HepG2 (cell line): ENCODE measurements around the gene AMPD2. TPM values are rescaled to one million over a fixed set of nuclear protein-coding genes. Genes with fewer than 3 reads are reported as not detected.

Source experiments
- AGO2 ChIP-seq: fragments of 200-400 bp; formaldehyde crosslinking; optimal IDR thresholded peaks from 2 replicates; pipeline ENCODE3; 2017; ENCODE audit warnings: mild to moderate bottlenecking, low read depth, low read length, moderate library complexity
- CBX5 ChIP-seq: sonication (generic); formaldehyde crosslinking; IDR thresholded peaks from 2 replicates; pipeline ENCODE4 v1.4.0; 2020; ENCODE audit warnings: missing genetic modification reagents, borderline replicate concordance
- DNMT1 ChIP-seq: sonication (generic); formaldehyde crosslinking; IDR thresholded peaks from 2 replicates; pipeline ENCODE4 v1.5.1; 2020; ENCODE audit warnings: mild to moderate bottlenecking, missing genetic modification reagents
- GPN1 ChIP-seq: sonication (generic); formaldehyde crosslinking; IDR thresholded peaks from 2 replicates; pipeline ENCODE4 v1.5.1; 2020; ENCODE audit warnings: missing genetic modification reagents, borderline replicate concordance
- HHEX ChIP-seq: IDR thresholded peaks from 2 replicates; pipeline ENCODE4 v1.6.1; 2016; ENCODE audit warnings: control low read depth
- HNRNPLL ChIP-seq: fragments of 200-400 bp; formaldehyde crosslinking; IDR thresholded peaks from 2 replicates; pipeline ENCODE4 v1.6.1; 2017; ENCODE audit warnings: mild to moderate bottlenecking, low read depth, low read length; ENCODE audit not compliant: poor library complexity, severe bottlenecking
- MED1 ChIP-seq: sonication (generic); formaldehyde crosslinking; IDR thresholded peaks from 2 replicates; pipeline ENCODE4 v1.4.0; 2020; ENCODE audit warnings: missing genetic modification reagents
- POLR2G ChIP-seq: fragments of 200-400 bp; formaldehyde crosslinking; IDR thresholded peaks from 2 replicates; pipeline ENCODE4 v1.6.1; 2018; ENCODE audit warnings: mild to moderate bottlenecking, low read depth, low read length, moderate library complexity
- RARA ChIP-seq: IDR thresholded peaks from 2 replicates; pipeline ENCODE4 v1.6.1; 2016; ENCODE audit warnings: missing genetic modification reagents, missing compliant biosample characterization
- RFX3 ChIP-seq: IDR thresholded peaks from 2 replicates; pipeline ENCODE4 v1.6.1; 2016; ENCODE audit warnings: missing biosample characterization, missing genetic modification reagents
- SRY ChIP-seq: sonication (generic); formaldehyde crosslinking; IDR thresholded peaks from 2 replicates; pipeline ENCODE4 v1.8.0; 2022; ENCODE audit warnings: mild to moderate bottlenecking, missing genetic modification reagents
- ZNF335 ChIP-seq: sonication (generic); formaldehyde crosslinking; IDR thresholded peaks from 2 replicates; pipeline ENCODE4 v1.4.0; 2020; ENCODE audit warnings: missing genetic modification reagents
- ZNF556 ChIP-seq: sonication (generic); formaldehyde crosslinking; IDR thresholded peaks from 2 replicates; pipeline ENCODE4 v1.4.0; 2020; ENCODE audit warnings: mild to moderate bottlenecking, missing genetic modification reagents, borderline replicate concordance
- ZNF747 ChIP-seq: sonication (generic); formaldehyde crosslinking; IDR thresholded peaks from 2 replicates; pipeline ENCODE4 v1.8.1; 2023; ENCODE audit warnings: missing genetic modification reagents, mild to moderate bottlenecking, borderline replicate concordance
- ZNF776 ChIP-seq: sonication (generic); formaldehyde crosslinking; IDR thresholded peaks from 2 replicates; pipeline ENCODE4 v1.4.0; 2020; ENCODE audit warnings: mild to moderate bottlenecking, missing genetic modification reagents
- ZNF891 ChIP-seq: sonication (generic); formaldehyde crosslinking; IDR thresholded peaks from 2 replicates; pipeline ENCODE4 v1.5.0; 2020; ENCODE audit warnings: mild to moderate bottlenecking, missing genetic modification reagents
- ZSCAN12 ChIP-seq: sonication (generic); formaldehyde crosslinking; IDR thresholded peaks from 2 replicates; pipeline ENCODE4 v1.9.0; 2021; ENCODE audit warnings: mild to moderate bottlenecking, missing genetic modification reagents
- ZSCAN29 ChIP-seq: sonication (generic); formaldehyde crosslinking; conservative IDR thresholded peaks from 2 replicates; pipeline ENCODE4 v1.4.0; 2020; ENCODE audit warnings: mild to moderate bottlenecking, missing genetic modification reagents
- polyA plus RNA-seq, 8 experiments: library from polyadenylated mRNA; depleted of rRNA in 3 of 8; stranded (reverse) in 7 of 8; unstranded in 1 of 8; fragments of >200 nt; fragmentation: Illumina TruSeq in 4 of 8; extraction: Trizol in 4 of 8; gene quantifications; 2 replicates each; pipeline versions ENCODE4 v1.2.1 to v1.2.3, GENCODE V29; 2011 to 2016; ENCODE audit warnings: low read depth in 4 of 8, missing spikeins in 1 of 8, mixed read lengths in 1 of 8; ENCODE audit not compliant: insufficient read depth in 1 of 8
- total RNA-seq, 5 experiments: library from RNA; depleted of rRNA; stranded (reverse); fragments of >200 nt; fragmentation: Illumina TruSeq; extraction: Trizol; gene quantifications; 2 replicates each; pipeline ENCODE4 v1.2.3, GENCODE V29; 2016; ENCODE audit warnings: low read depth in 1 of 5
- TF ChIP-seq, protein P1 (sequence below): sonication (generic); formaldehyde crosslinking; IDR thresholded peaks from 2 replicates; pipeline ENCODE4 v1.5.1; 2020; ENCODE audit warnings: mild to moderate bottlenecking, missing genetic modification reagents, moderate library complexity
- TF ChIP-seq, protein P2 (sequence below): sonication (generic); formaldehyde crosslinking; IDR thresholded peaks from 2 replicates; pipeline ENCODE4 v1.5.0; 2020; ENCODE audit warnings: mild to moderate bottlenecking, missing genetic modification reagents, moderate library complexity
- TF ChIP-seq, protein P3 (sequence below): sonication (generic); formaldehyde crosslinking; IDR thresholded peaks from 2 replicates; pipeline ENCODE4 v1.5.0; 2020; ENCODE audit warnings: missing genetic modification reagents, mild to moderate bottlenecking, borderline replicate concordance
- TF ChIP-seq, protein P4 (sequence below): sonication (generic); formaldehyde crosslinking; IDR thresholded peaks from 2 replicates; pipeline ENCODE4 v1.4.0; 2020; ENCODE audit warnings: mild to moderate bottlenecking, low read depth, missing genetic modification reagents

AMPD2 gene
- total and polyA plus RNA-seq, 2 of the 13 experiments (the other 11 are each of a cell fraction or from before 2014, with no cell fraction given), result 62.3 to 82.0 TPM

DNA sequence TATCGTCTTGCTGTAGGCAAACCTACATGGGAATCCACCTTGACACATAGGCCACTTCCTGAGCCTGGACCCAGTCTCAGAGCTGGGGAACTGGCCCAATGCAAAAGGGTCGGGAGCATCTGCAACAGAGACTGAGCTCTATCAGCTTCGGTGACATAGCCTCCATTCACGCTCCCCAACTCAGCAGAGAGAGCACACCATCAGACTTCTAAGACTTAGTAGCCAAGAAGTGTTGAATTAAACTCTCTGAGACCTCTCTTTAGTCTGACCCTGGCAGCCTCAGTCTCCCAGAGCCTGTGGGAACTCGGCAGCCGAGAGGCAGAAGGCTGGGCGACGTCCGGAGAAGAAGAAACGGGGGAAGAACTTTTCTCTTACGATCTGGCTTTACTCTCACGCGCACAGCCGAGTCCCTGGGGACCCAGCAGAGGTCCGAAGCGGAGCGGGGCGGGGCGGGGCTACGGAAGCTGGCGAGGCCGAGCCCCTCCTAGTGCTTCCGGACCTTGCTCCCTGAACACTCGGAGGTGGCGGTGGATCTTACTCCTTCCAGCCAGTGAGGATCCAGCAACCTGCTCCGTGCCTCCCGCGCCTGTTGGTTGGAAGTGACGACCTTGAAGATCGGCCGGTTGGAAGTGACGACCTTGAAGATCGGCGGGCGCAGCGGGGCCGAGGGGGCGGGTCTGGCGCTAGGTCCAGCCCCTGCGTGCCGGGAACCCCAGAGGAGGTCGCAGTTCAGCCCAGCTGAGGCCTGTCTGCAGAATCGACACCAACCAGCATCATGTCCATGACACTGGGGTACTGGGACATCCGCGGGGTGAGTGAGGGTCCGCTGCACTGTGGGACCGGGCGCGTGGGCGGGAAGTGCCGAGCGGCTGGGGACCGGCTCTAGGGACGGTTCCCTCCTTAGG lies 36.2 kb downstream of the AMPD2 start, which contains the start of gene GSTM4 (continued):
- TF ChIP-seq, protein P1, sequence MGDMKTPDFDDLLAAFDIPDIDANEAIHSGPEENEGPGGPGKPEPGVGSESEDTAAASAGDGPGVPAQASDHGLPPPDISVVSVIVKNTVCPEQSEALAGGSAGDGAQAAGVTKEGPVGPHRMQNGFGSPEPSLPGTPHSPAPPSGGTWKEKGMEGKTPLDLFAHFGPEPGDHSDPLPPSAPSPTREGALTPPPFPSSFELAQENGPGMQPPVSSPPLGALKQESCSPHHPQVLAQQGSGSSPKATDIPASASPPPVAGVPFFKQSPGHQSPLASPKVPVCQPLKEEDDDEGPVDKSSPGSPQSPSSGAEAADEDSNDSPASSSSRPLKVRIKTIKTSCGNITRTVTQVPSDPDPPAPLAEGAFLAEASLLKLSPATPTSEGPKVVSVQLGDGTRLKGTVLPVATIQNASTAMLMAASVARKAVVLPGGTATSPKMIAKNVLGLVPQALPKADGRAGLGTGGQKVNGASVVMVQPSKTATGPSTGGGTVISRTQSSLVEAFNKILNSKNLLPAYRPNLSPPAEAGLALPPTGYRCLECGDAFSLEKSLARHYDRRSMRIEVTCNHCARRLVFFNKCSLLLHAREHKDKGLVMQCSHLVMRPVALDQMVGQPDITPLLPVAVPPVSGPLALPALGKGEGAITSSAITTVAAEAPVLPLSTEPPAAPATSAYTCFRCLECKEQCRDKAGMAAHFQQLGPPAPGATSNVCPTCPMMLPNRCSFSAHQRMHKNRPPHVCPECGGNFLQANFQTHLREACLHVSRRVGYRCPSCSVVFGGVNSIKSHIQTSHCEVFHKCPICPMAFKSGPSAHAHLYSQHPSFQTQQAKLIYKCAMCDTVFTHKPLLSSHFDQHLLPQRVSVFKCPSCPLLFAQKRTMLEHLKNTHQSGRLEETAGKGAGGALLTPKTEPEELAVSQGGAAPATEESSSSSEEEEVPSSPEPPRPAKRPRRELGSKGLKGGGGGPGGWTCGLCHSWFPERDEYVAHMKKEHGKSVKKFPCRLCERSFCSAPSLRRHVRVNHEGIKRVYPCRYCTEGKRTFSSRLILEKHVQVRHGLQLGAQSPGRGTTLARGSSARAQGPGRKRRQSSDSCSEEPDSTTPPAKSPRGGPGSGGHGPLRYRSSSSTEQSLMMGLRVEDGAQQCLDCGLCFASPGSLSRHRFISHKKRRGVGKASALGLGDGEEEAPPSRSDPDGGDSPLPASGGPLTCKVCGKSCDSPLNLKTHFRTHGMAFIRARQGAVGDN (CRISPR knock-in tag), result peak; percentile 89
- TF ChIP-seq, protein P2, sequence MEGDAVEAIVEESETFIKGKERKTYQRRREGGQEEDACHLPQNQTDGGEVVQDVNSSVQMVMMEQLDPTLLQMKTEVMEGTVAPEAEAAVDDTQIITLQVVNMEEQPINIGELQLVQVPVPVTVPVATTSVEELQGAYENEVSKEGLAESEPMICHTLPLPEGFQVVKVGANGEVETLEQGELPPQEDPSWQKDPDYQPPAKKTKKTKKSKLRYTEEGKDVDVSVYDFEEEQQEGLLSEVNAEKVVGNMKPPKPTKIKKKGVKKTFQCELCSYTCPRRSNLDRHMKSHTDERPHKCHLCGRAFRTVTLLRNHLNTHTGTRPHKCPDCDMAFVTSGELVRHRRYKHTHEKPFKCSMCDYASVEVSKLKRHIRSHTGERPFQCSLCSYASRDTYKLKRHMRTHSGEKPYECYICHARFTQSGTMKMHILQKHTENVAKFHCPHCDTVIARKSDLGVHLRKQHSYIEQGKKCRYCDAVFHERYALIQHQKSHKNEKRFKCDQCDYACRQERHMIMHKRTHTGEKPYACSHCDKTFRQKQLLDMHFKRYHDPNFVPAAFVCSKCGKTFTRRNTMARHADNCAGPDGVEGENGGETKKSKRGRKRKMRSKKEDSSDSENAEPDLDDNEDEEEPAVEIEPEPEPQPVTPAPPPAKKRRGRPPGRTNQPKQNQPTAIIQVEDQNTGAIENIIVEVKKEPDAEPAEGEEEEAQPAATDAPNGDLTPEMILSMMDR (CRISPR knock-in tag), result peak; percentile 55; the same call in 1 of the 2 replicates
- TF ChIP-seq HNRNPLL (peak; percentile 57), ZNF747 (CRISPR knock-in tag) (no peak), ZNF776 (CRISPR knock-in tag) (peak; percentile 78), ZNF891 (CRISPR knock-in tag) (peak; percentile 45; the same call in 1 of the 2 replicates), POLR2G (peak; percentile 84), AGO2 (no peak), ZSCAN29 (CRISPR knock-in tag) (0 out of 2 replicates have a peak, but pooled peaks have one; percentile 51), ZSCAN12 (no peak), RARA (CRISPR knock-in tag) (peak; percentile 46; the same call in 1 of the 2 replicates), RFX3 (no peak), SRY (CRISPR knock-in tag) (no peak; the same call in 1 of the 2 replicates), GPN1 (no peak), HHEX (CRISPR knock-in tag) (no peak), MED1 (CRISPR knock-in tag) (peak; percentile 72), ZNF335 (CRISPR knock-in tag) (peak; percentile 34; the same call in 1 of the 2 replicates), ZNF556 (CRISPR knock-in tag) (peak; percentile 89; the same call in 1 of the 2 replicates), CBX5 (peak; percentile 68; the same call in 1 of the 2 replicates), DNMT1 (CRISPR knock-in tag) (0 out of 2 replicates have a peak, but pooled peaks have one; percentile 42)
- TF ChIP-seq, protein P3, sequence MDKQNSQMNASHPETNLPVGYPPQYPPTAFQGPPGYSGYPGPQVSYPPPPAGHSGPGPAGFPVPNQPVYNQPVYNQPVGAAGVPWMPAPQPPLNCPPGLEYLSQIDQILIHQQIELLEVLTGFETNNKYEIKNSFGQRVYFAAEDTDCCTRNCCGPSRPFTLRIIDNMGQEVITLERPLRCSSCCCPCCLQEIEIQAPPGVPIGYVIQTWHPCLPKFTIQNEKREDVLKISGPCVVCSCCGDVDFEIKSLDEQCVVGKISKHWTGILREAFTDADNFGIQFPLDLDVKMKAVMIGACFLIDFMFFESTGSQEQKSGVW, result no peak
- TF ChIP-seq, protein P4, sequence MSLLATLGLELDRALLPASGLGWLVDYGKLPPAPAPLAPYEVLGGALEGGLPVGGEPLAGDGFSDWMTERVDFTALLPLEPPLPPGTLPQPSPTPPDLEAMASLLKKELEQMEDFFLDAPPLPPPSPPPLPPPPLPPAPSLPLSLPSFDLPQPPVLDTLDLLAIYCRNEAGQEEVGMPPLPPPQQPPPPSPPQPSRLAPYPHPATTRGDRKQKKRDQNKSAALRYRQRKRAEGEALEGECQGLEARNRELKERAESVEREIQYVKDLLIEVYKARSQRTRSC (CRISPR knock-in tag), result no peak
